ENCODE measurements around the gene LYZL6.
"Not testable (repeated sequence)": the region's sequence is repeated elsewhere in the genome, so short reads cannot be mapped to it uniquely, and the experiment has no call there.

Gene LYZL6

GRCh38 chr17:35906191-35906925 is 37.2 kb downstream of the LYZL6 start:
- DNase-seq: no peak

DNA sequence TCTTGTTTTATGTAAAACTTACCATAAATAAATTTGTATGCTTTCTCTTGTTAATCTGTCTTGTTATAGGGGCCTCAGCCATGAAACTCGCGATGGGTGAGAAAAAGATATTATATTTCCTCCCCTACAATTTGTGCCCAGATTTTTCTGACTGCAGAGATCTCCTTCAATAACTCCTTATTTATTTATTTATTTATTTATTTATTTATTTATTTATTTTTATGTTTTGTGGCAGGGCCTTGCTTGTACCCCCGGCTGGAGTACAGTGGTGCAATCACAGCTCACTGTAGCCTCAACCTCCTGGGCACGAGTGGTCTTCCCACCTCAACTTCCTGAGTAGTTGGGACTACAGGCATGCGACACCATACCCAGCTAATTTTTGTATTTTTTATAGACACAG is 40.1 kb downstream of the LYZL6 start:
- no peak for DNase-seq

GRCh38 chr17:35901631-35902175 is 41.8 kb downstream of the LYZL6 start:
- DNase-seq: no peak

DNA sequence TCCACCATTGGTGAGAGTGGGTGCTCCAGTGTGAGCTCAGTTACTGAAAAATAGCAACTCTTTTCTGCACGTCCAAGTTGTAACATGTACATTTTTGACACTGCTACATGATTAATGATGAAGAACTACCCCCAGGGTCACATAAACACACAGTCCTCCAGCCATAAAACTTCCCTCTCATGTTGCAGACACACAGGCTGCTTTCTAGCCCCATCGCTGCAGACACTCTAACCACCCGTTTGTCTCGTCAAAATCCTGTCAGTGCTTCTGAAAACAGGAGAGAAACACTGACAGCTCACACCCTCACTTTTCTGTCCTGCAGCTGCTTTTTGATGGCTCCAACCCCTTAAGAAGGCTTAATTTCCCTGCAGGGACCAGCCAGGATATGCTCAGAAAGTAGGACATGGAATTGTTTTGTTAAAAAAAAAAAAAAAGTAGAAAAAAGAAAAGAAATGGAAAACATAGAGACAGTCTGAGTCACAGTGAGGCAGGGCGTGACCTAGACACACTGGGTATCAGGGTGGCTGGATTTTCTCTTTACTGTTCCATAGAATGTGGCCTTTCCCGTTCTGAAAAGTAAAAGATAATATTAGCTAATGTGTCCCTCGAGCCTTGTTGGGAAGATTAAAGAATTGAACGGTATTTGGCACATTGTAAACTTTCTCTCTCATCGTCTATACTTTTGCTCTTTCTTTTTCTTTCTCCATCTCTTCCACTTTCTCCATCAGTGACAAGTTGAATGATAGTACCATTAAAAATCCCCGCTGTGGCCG is 42.6 kb downstream of the LYZL6 start:
- no peak for DNase-seq

DNA sequence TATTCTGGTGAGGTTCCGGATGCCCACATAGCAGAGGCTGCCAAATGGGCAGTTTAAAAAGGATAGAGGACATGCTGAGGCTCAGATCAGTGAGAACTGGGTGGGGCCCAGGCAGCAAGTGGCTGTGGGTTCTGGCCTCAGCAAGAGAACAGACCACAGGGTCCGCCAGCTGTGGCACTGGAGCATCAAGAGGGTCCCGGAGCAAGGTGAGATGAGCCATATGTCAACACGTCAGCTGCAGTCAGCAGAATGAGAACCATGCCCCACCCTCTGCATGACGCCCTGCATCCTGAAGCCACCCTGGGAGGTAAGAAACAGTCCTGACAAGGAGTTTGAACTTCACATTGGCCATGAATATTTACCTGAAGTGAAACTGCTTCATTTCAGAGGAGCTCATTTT is 43.2 kb downstream of the LYZL6 start:
- no peak for DNase-seq

DNA sequence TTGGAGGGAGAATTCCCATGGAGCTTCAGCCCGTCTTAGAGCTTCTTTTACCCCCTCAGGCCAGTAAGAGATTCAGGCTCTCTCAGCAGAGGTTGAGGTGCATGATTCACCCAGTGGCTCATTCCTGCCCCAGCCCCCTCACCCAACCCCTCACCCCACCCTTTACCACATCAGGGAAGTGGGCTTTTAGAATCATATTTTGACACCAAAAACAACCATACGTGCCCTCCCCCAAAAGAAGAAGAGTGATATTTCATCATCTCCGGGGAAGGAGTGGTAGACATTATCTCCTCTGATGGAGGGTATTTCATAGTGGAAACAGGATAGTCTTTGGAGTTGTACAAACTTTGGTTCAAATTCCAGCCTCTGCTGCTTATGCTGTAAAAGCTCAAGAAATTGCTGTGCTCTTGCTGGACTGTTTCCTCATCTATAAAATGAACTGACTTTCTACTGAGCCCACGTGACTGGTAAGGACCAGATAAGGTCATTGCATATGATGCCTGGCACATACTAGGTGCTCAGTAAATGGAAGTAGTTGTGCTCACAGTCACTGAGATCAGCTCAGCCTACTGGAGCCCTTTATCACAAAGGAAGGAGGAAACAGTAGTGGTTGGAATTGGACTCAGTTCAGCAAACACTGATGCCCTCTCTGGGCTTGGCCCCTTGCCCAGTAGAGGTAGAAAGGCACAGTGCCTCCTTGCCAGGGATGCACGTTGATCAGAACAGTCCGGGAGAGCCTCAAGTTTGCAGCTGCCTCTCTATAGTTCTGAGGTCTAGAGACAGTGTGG is 45.0 kb downstream of the LYZL6 start:
- no peak for DNase-seq

DNA sequence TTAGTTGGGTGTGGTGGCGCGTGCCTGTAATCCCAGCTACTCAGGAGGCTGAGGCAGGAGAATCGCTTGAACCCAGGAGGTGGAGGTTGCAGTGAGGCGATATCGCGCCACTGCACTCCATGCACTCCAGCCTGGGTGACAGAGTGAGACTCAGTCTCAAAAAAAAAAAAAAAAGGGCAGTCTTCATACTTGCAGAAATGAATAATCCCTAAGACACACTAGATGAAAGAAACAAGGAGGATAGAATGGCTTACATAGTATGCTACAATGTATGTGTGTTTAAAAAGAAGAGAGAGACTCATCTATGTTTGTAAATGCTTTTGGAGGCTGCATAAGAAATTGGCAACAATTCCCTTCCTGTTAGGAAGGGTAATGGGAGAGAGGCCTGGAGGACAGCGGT is 45.7 kb downstream of the LYZL6 start:
- DNase-seq: not testable (repeated sequence)

- DNase-seq: no peak
Observed at GRCh38 chr17:35895636-35896587, 47.6 kb downstream of the LYZL6 start.

DNA sequence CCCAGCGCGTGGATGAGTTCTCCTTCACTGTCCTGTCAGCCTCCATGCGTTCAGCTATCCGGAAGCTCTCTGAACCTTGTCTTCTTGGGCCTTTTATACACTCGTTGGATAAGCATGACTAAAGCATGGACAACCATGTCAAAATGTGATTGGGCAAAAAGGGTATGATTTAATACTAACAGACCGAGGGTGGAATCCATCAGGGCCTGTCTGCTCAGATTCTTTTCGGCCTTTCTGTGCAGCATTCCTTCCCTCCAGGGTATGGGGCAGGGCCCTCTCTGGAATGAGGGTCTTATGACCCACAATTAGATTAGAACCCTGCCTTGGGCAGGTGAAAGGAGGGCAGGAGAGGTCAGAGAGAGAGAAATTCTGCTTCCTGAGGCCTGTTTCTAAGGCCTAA is 49.3 kb downstream of the LYZL6 start:
- DNase-seq: no peak

- DNase-seq: no peak
Observed at GRCh38 chr17:35893751-35894150, 49.8 kb downstream of the LYZL6 start.

DNA sequence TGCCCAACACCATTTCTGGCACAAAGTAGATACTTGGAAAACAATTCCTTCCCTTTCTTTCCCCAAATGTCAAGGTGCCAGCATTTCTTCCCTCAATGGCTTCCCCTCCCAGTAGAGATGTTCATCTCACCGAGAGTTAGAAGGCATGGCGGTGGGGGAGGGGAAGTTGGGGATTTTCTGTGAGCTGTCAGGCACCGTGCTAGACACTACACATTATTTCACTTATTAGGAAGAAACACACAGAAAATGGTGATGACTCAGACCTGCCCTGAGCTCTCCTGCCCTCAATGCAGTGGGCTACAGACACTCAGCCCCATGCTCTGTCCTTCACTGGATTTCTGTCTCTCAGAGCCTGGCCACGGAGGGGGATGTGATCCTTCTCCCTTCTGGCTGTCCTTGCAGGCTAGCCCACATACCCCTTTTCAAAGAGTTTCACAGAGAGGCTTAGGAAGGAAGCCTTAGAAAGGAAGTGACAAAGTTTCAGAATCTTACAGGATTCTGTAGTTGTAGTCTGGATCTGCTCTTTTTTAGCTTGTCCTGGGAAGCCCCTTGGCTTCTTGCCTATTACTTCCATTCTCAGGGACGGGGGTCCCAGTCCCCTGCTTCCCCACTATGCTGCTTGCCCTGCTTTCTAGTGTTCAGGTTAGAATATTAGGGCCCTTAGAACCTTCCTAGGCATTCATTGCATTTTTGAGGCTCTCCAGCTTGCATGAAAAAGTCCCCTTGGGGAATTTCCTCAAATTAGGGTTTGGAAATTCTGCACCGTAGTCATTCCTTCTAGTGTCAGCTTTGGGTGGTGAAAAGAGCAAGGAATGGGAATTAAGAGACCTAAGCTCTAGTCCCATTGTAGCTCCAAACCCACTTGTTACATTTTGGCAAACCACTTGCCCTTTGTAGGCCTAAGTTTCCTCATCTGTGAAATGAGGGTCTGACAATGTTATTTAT is 51.1 kb downstream of the LYZL6 start:
- no peak for DNase-seq

- no peak for DNase-seq
Observed at GRCh38 chr17:35891269-35891668, 52.2 kb downstream of the LYZL6 start.

GRCh38 chr17:35890774-35891155 is 52.7 kb downstream of the LYZL6 start:
- DNase-seq: no peak

DNA sequence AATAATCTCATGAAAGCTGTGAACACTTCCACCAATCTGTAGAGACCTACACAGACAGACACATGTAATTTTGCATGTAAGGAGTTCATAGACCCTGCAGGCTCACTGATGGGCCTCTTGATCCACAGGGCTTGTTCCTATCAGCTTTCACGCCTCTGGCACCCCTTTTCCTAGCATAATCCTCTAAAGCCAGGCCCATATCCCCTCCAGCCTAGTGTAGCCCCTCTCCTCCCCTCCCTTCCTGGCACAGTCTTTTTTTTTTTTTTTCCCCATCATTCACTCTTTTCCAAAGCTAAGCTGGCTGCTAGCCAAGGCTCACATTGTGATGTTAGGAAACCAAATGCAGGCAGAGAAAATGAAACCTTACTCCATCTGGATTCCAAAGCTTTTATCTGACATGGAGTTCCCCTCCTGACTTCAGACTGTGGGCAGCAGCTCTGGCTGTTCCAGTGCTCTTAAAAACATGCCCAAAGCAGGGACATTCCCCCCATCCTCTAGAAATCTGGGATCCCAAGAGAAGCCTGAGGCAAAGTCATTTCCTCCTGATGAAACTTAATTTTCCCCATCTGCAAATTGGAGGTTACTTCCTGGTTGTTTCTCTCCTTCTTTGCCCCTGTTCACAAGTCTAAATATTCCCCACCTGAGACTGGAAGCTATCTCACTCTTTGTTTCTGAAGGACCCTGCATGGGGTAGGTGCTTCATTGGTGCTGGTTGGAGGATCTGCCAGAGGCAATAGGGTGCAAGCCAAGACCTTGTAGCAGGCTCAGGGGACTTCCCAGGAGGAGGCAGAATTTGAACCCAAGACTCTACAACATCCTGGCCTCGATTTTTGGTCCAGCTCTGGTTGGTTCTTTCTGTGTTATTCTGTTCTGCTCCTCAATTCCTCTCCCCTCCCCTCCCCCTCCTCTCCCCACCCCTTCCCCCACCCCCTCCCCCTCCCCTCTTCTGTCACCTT is 53.4 kb downstream of the LYZL6 start:
- no peak for DNase-seq

DNA sequence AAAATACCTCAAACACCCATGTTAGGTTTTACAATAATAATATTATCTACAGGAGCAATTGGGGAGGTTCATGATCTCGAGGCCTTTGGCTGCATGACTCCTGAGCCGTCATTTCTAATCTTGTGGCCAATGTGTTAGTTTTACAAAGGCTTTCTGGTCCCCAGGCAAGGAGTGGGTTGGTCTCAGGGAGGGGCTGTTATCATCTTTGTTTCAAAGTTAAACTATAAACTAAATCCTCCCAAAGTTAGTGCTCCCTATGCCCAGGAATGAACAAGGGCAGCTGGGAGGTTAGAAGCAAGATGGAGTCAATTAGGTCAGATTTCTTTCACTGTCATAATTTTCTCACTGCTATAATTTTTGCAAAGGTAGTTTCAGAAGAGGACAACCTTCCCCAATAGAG is 54.3 kb downstream of the LYZL6 start:
- DNase-seq: no peak
